ENCODE results near the gene RENBP. TPM values are rescaled to one million over a fixed set of nuclear protein-coding genes. Genes with fewer than 3 reads are reported as not detected.

The RENBP gene
- total RNA-seq, 5 donors from 2014 or later (not counting 1 experiment from before 2014, with no cell fraction given) = 10.2 to 23.5 (median 19.5) TPM

- H3K9me3 Mint-ChIP-seq = no peaks in the 10 kb centered on the region
- ATAC-seq (replicated peaks in 1 of 4) (no peak), DNase-seq (no peak)
- H3K4me1 Mint-ChIP-seq = peaks cover 9 to 18% (median 13%) of the 10 kb centered on the region in 3 donors
- POLR2A ChIA-PET = interaction anchor here in 1 of 2 donors (0.5 kb wide), 1 partner anchor 588 kb away, joined by 10 read pairs; no protein-coding TSS in a partner anchor
- CTCF ChIA-PET = interaction anchor here in 1 of 2 donors (0.6 to 1.7 kb wide), 2 partner anchors 11 to 189 kb away, joined by 3 to 6 read pairs; partner anchors contain the start of gene PLXNB3
- Histone ChIP-seq H3K36me3 (ENCODE audit: control insufficient read depth in 2 of 2, extremely low read depth in 1 of 2, insufficient read depth in 1 of 2, low read length in 1 of 2) (peaks cover 13 to 76% of the 10 kb centered on the region in 2 donors), H3K27ac (ENCODE audit: low read length) (no peak overlapping the region), H3K4me1 (ENCODE audit: control insufficient read depth in 1 of 2, extremely low read depth in 1 of 2, insufficient read depth in 2 of 2, low read length in 2 of 2) (peaks cover 2 to 36% of the 10 kb centered on the region in 2 experiments), H3K9me3 (no peaks in the 10 kb centered on the region), H3K4me3 (ENCODE audit: control insufficient read depth in 1 of 2, extremely low read depth in 1 of 2, low read length in 1 of 2) (no peak overlapping the region), H3K27me3 (replicated peaks in 1 of 2; ENCODE audit: control insufficient read depth in 2 of 2, extremely low read depth in 1 of 2, insufficient read depth in 2 of 2, low read length in 1 of 2) (no peaks in the 10 kb centered on the region)
- H3K27ac Mint-ChIP-seq = no peak overlapping the region
- H3K4me3 Mint-ChIP-seq = no peak overlapping the region
- H3K27me3 Mint-ChIP-seq = no peaks in the 10 kb centered on the region
- peaks cover 5% of the 10 kb centered on the region for H3K36me3 Mint-ChIP-seq
- 92% methylated on average over 12 of the region's 32 CpGs for WGBS (ENCODE audit: insufficient coverage)
These were observed 8.1 kb upstream of the RENBP start for GRCh38 chrX:153952373-153953026.

- POLR2A ChIA-PET = interaction anchor here in 1 of 2 donors (0.5 kb wide), 1 partner anchor 588 kb away, joined by 10 read pairs; no protein-coding TSS in a partner anchor
These were observed 7.4 kb upstream of the RENBP start for GRCh38 chrX:153951683-153952372.

GRCh38 chrX:153950127-153950526 lies 5.7 kb upstream of the RENBP start:
- ATAC-seq (replicated peaks in 1 of 4) (no peak), DNase-seq (no peak)
- no peaks in the 10 kb centered on the region for H3K9me3 ChIP-seq
- peaks cover 2 to 48% of the 10 kb centered on the region in 2 experiments for H3K4me1 ChIP-seq (ENCODE audit: control insufficient read depth in 1 of 2, extremely low read depth in 1 of 2, insufficient read depth in 2 of 2, low read length in 2 of 2)
- 100% methylated on average over 2 of the region's 19 CpGs for WGBS (ENCODE audit: insufficient coverage)
- Mint-ChIP-seq H3K27ac (no peak overlapping the region), H3K9me3 (no peaks in the 10 kb centered on the region), H3K36me3 (peaks cover 6% of the 10 kb centered on the region), H3K4me1 (peaks cover 14 to 23% (median 19%) of the 10 kb centered on the region in 3 donors), H3K4me3 (no peak overlapping the region), H3K27me3 (no peaks in the 10 kb centered on the region)
- POLR2A ChIA-PET = interaction anchor here in 1 of 2 donors (1.2 kb wide), 1 partner anchor 25 kb away, joined by 3 read pairs; no protein-coding TSS in a partner anchor
- no peak overlapping the region for H3K4me3 ChIP-seq (ENCODE audit: control insufficient read depth in 1 of 2, extremely low read depth in 1 of 2, low read length in 1 of 2)
- CTCF ChIA-PET = interaction anchor here (0.6 to 1.2 kb wide), 3 partner anchors 25 to 190 kb away, joined by 3 to 8 read pairs (median 5); no protein-coding TSS in a partner anchor
- H3K27me3 ChIP-seq (replicated peaks in 1 of 2; ENCODE audit: control insufficient read depth in 2 of 2, extremely low read depth in 1 of 2, insufficient read depth in 2 of 2, low read length in 1 of 2) = no peaks in the 10 kb centered on the region
- peaks cover 12 to 54% of the 10 kb centered on the region in 2 donors for H3K36me3 ChIP-seq (ENCODE audit: control insufficient read depth in 2 of 2, extremely low read depth in 1 of 2, insufficient read depth in 1 of 2, low read length in 1 of 2)
- H3K27ac ChIP-seq (ENCODE audit: low read length) = no peak overlapping the region

More at GRCh38 chrX:153951683-153952372, 7.4 kb upstream of the RENBP start:
- no peak overlapping the region for H3K27ac ChIP-seq (ENCODE audit: low read length)
- no peak overlapping the region for H3K4me3 ChIP-seq (ENCODE audit: control insufficient read depth in 1 of 2, extremely low read depth in 1 of 2, low read length in 1 of 2)
- peaks cover 13 to 70% of the 10 kb centered on the region in 2 donors for H3K36me3 ChIP-seq (ENCODE audit: control insufficient read depth in 2 of 2, extremely low read depth in 1 of 2, insufficient read depth in 1 of 2, low read length in 1 of 2)
- H3K27ac Mint-ChIP-seq = no peak overlapping the region
- H3K4me3 Mint-ChIP-seq = no peak overlapping the region
- WGBS (ENCODE audit: insufficient coverage) = 91% methylated on average over 7 of the region's 28 CpGs
- ATAC-seq (replicated peaks in 1 of 4) (no peak), DNase-seq (no peak)
- H3K4me1 ChIP-seq (ENCODE audit: control insufficient read depth in 1 of 2, extremely low read depth in 1 of 2, insufficient read depth in 2 of 2, low read length in 2 of 2) = peaks cover 2 to 42% of the 10 kb centered on the region in 2 experiments
- H3K9me3 ChIP-seq = no peaks in the 10 kb centered on the region
- peaks cover 12 to 23% (median 19%) of the 10 kb centered on the region in 3 donors for H3K4me1 Mint-ChIP-seq
- H3K36me3 Mint-ChIP-seq = peaks cover 6% of the 10 kb centered on the region
- H3K9me3 Mint-ChIP-seq = no peaks in the 10 kb centered on the region
- no peaks in the 10 kb centered on the region for H3K27me3 Mint-ChIP-seq
- no peaks in the 10 kb centered on the region for H3K27me3 ChIP-seq (replicated peaks in 1 of 2; ENCODE audit: control insufficient read depth in 2 of 2, extremely low read depth in 1 of 2, insufficient read depth in 2 of 2, low read length in 1 of 2)
- CTCF ChIA-PET = interaction anchor here in 1 of 2 donors (0.6 to 1.7 kb wide), 2 partner anchors 12 to 189 kb away, joined by 3 to 6 read pairs; partner anchors contain the start of gene PLXNB3

GRCh38 chrX:153948847-153949805 lies 4.7 kb upstream of the RENBP start:
- H3K27ac ChIP-seq (ENCODE audit: low read length) = no peak overlapping the region
- 73% methylated on average over 14 of the region's 30 CpGs for WGBS (ENCODE audit: insufficient coverage)
- POLR2A ChIA-PET = interaction anchor here in 1 of 2 donors (1.2 kb wide), 1 partner anchor 24 kb away, joined by 3 read pairs; no protein-coding TSS in a partner anchor
- H3K9me3 Mint-ChIP-seq = no peaks in the 10 kb centered on the region
- DNase-seq = peak in 1 of 35 experiments; percentile 30
- H3K4me1 Mint-ChIP-seq = peaks cover 17 to 23% (median 21%) of the 10 kb centered on the region in 3 donors
- no peaks in the 10 kb centered on the region for H3K27me3 Mint-ChIP-seq
- H3K27me3 ChIP-seq (replicated peaks in 1 of 2; ENCODE audit: control insufficient read depth in 2 of 2, extremely low read depth in 1 of 2, insufficient read depth in 2 of 2, low read length in 1 of 2) = no peaks in the 10 kb centered on the region
- CTCF ChIA-PET = interaction anchor here (0.6 to 3.6 kb wide), 8 partner anchors 14 to 605 kb away, joined by 3 to 36 read pairs (median 4); partner anchors contain the start of genes ARHGAP4 (in 2 of the 2) and PLXNB3 (in 1 of the 2)
- peaks cover 3 to 57% of the 10 kb centered on the region in 2 experiments for H3K4me1 ChIP-seq (ENCODE audit: control insufficient read depth in 1 of 2, extremely low read depth in 1 of 2, insufficient read depth in 2 of 2, low read length in 2 of 2)
- H3K9me3 ChIP-seq = no peaks in the 10 kb centered on the region
- no peak overlapping the region for H3K4me3 ChIP-seq (ENCODE audit: control insufficient read depth in 1 of 2, extremely low read depth in 1 of 2, low read length in 1 of 2)
- peaks cover 7 to 45% of the 10 kb centered on the region in 2 donors for H3K36me3 ChIP-seq (ENCODE audit: control insufficient read depth in 2 of 2, extremely low read depth in 1 of 2, insufficient read depth in 1 of 2, low read length in 1 of 2)
- peak overlapping the region in 1 of 2 donors; percentile 76 for H3K27ac Mint-ChIP-seq
- H3K4me3 Mint-ChIP-seq = no peak overlapping the region
- H3K36me3 Mint-ChIP-seq = peaks cover 6% of the 10 kb centered on the region
- no peak for ATAC-seq (replicated peaks in 1 of 4)

- no peaks in the 10 kb centered on the region for H3K27me3 ChIP-seq (replicated peaks in 1 of 2; ENCODE audit: control insufficient read depth in 2 of 2, extremely low read depth in 1 of 2, insufficient read depth in 2 of 2, low read length in 1 of 2)
- ChIA-PET POLR2A (no interaction called here), CTCF (interaction anchor here (0.6 to 3.6 kb wide), 9 partner anchors 11 to 604 kb away, joined by 3 to 36 read pairs (median 4); partner anchors contain the start of genes ARHGAP4 (in 2 of the 2) and PLXNB3 (in 1 of the 2))
- no peaks in the 10 kb centered on the region for H3K9me3 ChIP-seq
- Mint-ChIP-seq H3K27me3 (no peaks in the 10 kb centered on the region), H3K27ac (peak overlapping the region; percentile 39 to 76), H3K4me1 (peaks cover 19 to 25% (median 20%) of the 10 kb centered on the region in 3 donors), H3K4me3 (no peak overlapping the region), H3K36me3 (peaks cover 6% of the 10 kb centered on the region), H3K9me3 (no peaks in the 10 kb centered on the region)
- H3K4me1 ChIP-seq (ENCODE audit: control insufficient read depth in 1 of 2, extremely low read depth in 1 of 2, insufficient read depth in 2 of 2, low read length in 2 of 2) = peaks cover 5 to 59% of the 10 kb centered on the region in 2 experiments
- ATAC-seq (replicated peaks in 1 of 4) (no peak), DNase-seq (no peak)
- no peak overlapping the region for H3K4me3 ChIP-seq (ENCODE audit: control insufficient read depth in 1 of 2, extremely low read depth in 1 of 2, low read length in 1 of 2)
- no CpG with 5 or more reads among the region's 10 CpGs for WGBS (ENCODE audit: insufficient coverage)
- H3K27ac ChIP-seq (ENCODE audit: low read length) = no peak overlapping the region
- H3K36me3 ChIP-seq (ENCODE audit: control insufficient read depth in 2 of 2, extremely low read depth in 1 of 2, insufficient read depth in 1 of 2, low read length in 1 of 2) = peaks cover 3 to 34% of the 10 kb centered on the region in 2 donors
These were observed 3.6 kb upstream of the RENBP start for GRCh38 chrX:153948002-153948466.

All from T-cell (primary cell).